ENCODE data around the gene YAF2. TPM values are rescaled to one million over a fixed set of nuclear protein-coding genes. Genes with fewer than 3 reads are reported as not detected.

The YAF2 gene
- total RNA-seq, 2 donors from 2014 or later: 17.6 to 27.0 TPM

DNA sequence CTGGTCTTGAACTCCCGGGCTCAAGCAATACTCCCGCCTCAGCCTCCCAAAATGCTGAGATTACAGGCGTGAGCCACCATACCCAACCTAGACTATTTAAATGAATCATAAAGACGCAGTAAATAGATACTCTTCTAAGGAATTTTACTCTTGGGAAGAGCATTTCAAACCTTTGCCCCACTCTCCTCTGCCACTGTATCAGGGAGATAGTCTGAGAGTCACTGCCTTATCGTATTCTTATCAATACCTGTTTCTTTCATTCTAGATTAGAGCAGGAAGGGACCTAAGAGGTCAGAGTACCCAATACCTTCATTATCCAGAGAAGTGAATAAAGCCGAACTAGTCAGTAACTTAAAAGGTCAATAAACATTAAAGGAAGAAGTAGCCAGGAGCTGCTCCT lies 109.2 kb downstream of the YAF2 start:
- WGBS, 2 donors: 77 to 82% methylated on average over 6 of the region's 6 CpGs
- DNase-seq (no peak), ATAC-seq (no peak)
- TF ChIP-seq, protein P1, sequence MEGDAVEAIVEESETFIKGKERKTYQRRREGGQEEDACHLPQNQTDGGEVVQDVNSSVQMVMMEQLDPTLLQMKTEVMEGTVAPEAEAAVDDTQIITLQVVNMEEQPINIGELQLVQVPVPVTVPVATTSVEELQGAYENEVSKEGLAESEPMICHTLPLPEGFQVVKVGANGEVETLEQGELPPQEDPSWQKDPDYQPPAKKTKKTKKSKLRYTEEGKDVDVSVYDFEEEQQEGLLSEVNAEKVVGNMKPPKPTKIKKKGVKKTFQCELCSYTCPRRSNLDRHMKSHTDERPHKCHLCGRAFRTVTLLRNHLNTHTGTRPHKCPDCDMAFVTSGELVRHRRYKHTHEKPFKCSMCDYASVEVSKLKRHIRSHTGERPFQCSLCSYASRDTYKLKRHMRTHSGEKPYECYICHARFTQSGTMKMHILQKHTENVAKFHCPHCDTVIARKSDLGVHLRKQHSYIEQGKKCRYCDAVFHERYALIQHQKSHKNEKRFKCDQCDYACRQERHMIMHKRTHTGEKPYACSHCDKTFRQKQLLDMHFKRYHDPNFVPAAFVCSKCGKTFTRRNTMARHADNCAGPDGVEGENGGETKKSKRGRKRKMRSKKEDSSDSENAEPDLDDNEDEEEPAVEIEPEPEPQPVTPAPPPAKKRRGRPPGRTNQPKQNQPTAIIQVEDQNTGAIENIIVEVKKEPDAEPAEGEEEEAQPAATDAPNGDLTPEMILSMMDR (IDR thresholded peaks at IDR 0.05): no peak
- no peak for TF ChIP-seq POLR2A (IDR thresholded peaks at IDR 0.05)
- no peaks in the 10 kb centered on the region for H3K36me3 ChIP-seq (replicated peaks in 1 of 2; ENCODE audit: insufficient read depth in 1 of 2, low read depth in 2 of 2)
- H3K27me3 ChIP-seq: no peaks in the 10 kb centered on the region
- no peak overlapping the region for H3K27ac ChIP-seq
- H3K4me3 ChIP-seq: no peak overlapping the region
- intact Hi-C loops (cut with DNase I): no loop called here
- no peaks in the 10 kb centered on the region for H3K9me3 ChIP-seq
- H3K4me1 ChIP-seq: peaks cover 22% of the 10 kb centered on the region

- no peaks in the 10 kb centered on the region for H3K27me3 ChIP-seq
- H3K9me3 ChIP-seq: no peaks in the 10 kb centered on the region
- DNase-seq (no peak), ATAC-seq (no peak)
- no peak overlapping the region for H3K27ac ChIP-seq
- WGBS, 2 donors: 86 to 91% methylated on average over 3 of the region's 3 CpGs
- H3K4me1 ChIP-seq: peaks cover 22% of the 10 kb centered on the region
- no peak for TF ChIP-seq POLR2A (IDR thresholded peaks at IDR 0.05)
- TF ChIP-seq, protein P1 (IDR thresholded peaks at IDR 0.05): no peak
- intact Hi-C loops (cut with DNase I): no loop called here
- no peak overlapping the region for H3K4me3 ChIP-seq
- no peaks in the 10 kb centered on the region for H3K36me3 ChIP-seq (replicated peaks in 1 of 2; ENCODE audit: insufficient read depth in 1 of 2, low read depth in 2 of 2)
These were observed 109.7 kb downstream of the YAF2 start for GRCh38 chr12:42128327-42128726.

DNA sequence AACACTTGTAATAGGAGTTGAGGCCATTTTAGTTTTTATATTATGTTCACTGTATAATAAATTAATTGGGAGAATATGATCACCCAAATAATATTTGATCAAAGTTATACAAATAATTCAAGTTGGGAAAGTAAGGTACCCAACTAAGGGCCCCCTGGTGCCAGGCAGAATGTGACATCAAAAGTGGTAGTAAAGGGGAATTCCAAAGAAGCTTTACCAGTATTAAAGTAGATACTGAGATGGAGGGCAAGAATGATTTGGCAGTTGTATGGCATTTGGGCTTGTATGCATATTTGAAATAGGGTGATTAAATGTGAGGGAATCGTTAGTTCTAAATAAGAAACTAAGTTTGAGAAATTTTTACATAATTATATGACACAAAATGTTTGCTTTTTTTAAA lies 111.1 kb downstream of the YAF2 start:
- DNase-seq (no peak), ATAC-seq (no peak)
- no peak overlapping the region for H3K4me3 ChIP-seq
- no peaks in the 10 kb centered on the region for H3K27me3 ChIP-seq
- no peaks in the 10 kb centered on the region for H3K9me3 ChIP-seq
- WGBS, 2 donors: 80 to 87% methylated on average over 1 of the region's 1 CpG
- H3K36me3 ChIP-seq (replicated peaks in 1 of 2; ENCODE audit: insufficient read depth in 1 of 2, low read depth in 2 of 2): no peaks in the 10 kb centered on the region
- H3K27ac ChIP-seq: no peak overlapping the region
- intact Hi-C loops (cut with DNase I): no loop called here
- H3K4me1 ChIP-seq: peaks cover 22% of the 10 kb centered on the region
- TF ChIP-seq, protein P1 (IDR thresholded peaks at IDR 0.05): no peak
- TF ChIP-seq POLR2A (IDR thresholded peaks at IDR 0.05): no peak

- intact Hi-C loops (cut with DNase I): no loop called here
These were observed 112.7 kb downstream of the YAF2 start for GRCh38 chr12:42125388-42125767.

More at GRCh38 chr12:42125388-42125767, 112.7 kb downstream of the YAF2 start:
- no peaks in the 10 kb centered on the region for H3K9me3 ChIP-seq
- ATAC-seq (no peak), DNase-seq (no peak)
- 37 to 53% methylated on average over 1 of the region's 1 CpG for WGBS, 2 donors
- TF ChIP-seq, protein P1 (IDR thresholded peaks at IDR 0.05): no peak
- TF ChIP-seq POLR2A (IDR thresholded peaks at IDR 0.05): no peak
- H3K36me3 ChIP-seq (replicated peaks in 1 of 2; ENCODE audit: insufficient read depth in 1 of 2, low read depth in 2 of 2): no peaks in the 10 kb centered on the region
- no peak overlapping the region for H3K27ac ChIP-seq
- H3K27me3 ChIP-seq: no peaks in the 10 kb centered on the region
- H3K4me1 ChIP-seq: peaks cover 13% of the 10 kb centered on the region
- no peak overlapping the region for H3K4me3 ChIP-seq

Data from body of pancreas (tissue), 4 donors.